Peyer's patch (tissue), 4 donors: ENCODE data around the gene HEATR3.

Source experiments
- CTCF ChIP-seq, 6 experiments: fragments of 450-650 bp in 4 of 6; fragments of 200-600 bp in 2 of 6; sonication (generic) in 1 of 6; IDR thresholded peaks; one replicate each; pipeline ENCODE4 v1.5.1; 2017 to 2019; ENCODE audit warnings: antibody characterized with exemption in 6 of 6, mild to moderate bottlenecking in 3 of 6, moderate library complexity in 1 of 6
- POLR2A ChIP-seq, 2 donors: fragments of 450-650 bp; IDR thresholded peaks; one replicate each; pipeline ENCODE4 v1.5.1; 2017; ENCODE audit warnings: antibody characterized with exemption in 2 of 2, mild to moderate bottlenecking in 2 of 2, moderate library complexity in 2 of 2

GRCh38 chr16:50079397-50080140 is 13.8 kb downstream of the HEATR3 start:
- no peak for TF ChIP-seq POLR2A (IDR thresholded peaks at IDR 0.05)
- TF ChIP-seq CTCF (IDR thresholded peaks at IDR 0.05) = no peak
